Measurements from ENCODE around the gene SSUH2.

DNA sequence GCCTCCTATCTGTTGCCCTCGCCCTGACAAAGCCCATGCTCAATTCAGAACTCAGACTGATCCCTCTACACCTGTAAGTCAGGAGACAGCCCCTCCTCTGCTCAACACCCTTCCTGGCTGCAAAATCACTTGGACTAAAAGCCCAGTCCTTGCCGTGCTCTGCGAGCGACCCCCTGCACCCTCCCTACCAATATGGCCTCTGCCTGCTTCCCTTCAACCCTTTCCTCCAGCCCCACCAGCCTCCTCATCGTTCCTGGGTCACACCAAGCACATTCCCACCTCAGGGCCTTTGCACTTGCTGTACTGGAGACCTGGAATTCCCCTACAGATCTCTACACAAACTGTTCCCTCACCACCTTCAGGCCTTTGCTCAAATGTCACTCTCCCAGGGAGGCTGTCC, 5.2 kb upstream of the SSUH2 start:
- TF ChIP-seq, protein P1, sequence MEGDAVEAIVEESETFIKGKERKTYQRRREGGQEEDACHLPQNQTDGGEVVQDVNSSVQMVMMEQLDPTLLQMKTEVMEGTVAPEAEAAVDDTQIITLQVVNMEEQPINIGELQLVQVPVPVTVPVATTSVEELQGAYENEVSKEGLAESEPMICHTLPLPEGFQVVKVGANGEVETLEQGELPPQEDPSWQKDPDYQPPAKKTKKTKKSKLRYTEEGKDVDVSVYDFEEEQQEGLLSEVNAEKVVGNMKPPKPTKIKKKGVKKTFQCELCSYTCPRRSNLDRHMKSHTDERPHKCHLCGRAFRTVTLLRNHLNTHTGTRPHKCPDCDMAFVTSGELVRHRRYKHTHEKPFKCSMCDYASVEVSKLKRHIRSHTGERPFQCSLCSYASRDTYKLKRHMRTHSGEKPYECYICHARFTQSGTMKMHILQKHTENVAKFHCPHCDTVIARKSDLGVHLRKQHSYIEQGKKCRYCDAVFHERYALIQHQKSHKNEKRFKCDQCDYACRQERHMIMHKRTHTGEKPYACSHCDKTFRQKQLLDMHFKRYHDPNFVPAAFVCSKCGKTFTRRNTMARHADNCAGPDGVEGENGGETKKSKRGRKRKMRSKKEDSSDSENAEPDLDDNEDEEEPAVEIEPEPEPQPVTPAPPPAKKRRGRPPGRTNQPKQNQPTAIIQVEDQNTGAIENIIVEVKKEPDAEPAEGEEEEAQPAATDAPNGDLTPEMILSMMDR (IDR thresholded peaks at IDR 0.05; ENCODE audit: insufficient read depth, low read length, poor library complexity, severe bottlenecking), result no peak
- no peak for TF ChIP-seq EZH2phosphoT487 (conservative IDR thresholded peaks at IDR 0.05; ENCODE audit: low read length)

Measured in SU-DHL-6 (cell line).